Measurements from ENCODE around the gene SLC38A1. TPM values are rescaled to one million over a fixed set of nuclear protein-coding genes. Genes with fewer than 3 reads are reported as not detected.
A peak's percentile ranks its signal among the peaks of the same experiment; 100 is the strongest.

SLC38A1 gene
- total and polyA plus RNA-seq, 2 experiments from 2014 or later, result 114 to 234 TPM

DNA sequence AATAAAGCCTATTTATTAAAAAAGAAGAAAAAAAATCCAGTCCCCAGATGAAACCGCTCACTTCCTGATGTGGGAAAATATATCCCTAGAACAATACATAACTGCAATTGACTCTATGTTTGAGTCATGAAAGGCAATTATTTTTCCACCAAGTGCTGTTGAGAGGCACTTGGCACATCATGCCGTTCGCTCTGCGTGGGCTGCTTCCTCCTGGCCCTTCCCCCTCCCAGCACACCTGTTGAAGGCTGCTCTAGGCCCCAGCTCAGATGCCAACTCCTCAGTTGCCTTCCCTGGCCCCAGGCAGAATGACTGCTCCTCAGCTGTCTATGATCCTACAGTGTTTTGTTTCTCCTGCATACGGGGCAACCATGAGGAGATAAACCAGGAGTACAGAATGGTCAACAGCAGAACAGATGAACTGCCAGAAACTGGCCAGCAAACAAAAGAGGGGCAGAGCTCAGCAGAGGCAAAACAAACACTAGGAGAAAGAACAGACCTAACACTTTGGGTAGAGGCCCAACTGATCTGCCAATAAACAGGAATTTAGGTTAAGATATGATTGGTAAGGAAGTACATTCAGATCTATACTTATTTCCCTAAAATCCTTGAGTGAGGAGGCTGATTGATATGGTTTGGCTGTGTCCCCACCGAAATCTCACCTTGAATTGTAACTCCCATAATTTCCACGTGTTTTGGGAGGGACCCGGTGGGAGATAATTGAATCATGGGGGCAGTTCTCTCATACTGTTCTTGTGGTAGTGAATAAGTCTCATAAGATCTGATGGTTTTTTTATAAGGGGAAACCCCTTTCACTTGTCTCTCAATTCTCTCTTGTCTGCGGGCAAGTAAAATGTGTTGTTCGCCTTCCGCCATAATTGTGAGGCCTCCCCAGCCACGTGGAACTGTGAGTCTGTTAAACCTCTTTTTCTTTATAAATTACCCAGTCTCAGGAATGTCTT lies 58.6 kb downstream of the SLC38A1 start:
- Histone ChIP-seq H4K20me1 (replicated peaks; ENCODE audit: insufficient read depth) (peaks cover 11% of the 10 kb centered on the region; the same call in 1 of the 2 replicates), H3K4me3 (no peak overlapping the region), H2AFZ (no peak overlapping the region), H3K4me2 (0 out of 2 replicates have a peak overlapping the region, but pooled peaks have one; percentile 17), H3F3A (replicated peaks; ENCODE audit: low read depth) (no peaks in the 10 kb centered on the region), H3K79me2 (replicated peaks; ENCODE audit: insufficient read depth) (peaks cover 76% of the 10 kb centered on the region), H3K9me2 (ENCODE audit: insufficient read depth) (no peaks in the 10 kb centered on the region), H3K27me3 (ENCODE audit: insufficient read depth) (no peaks in the 10 kb centered on the region), H3K4me1 (ENCODE audit: insufficient read depth) (peaks cover 15% of the 10 kb centered on the region; the same call in 1 of the 2 replicates), H3K36me3 (ENCODE audit: insufficient read depth) (peaks cover 28% of the 10 kb centered on the region), H3K27ac (ENCODE audit: low read depth) (peak overlapping the region; percentile 52; the same call in 1 of the 2 replicates)
- H3K4me3 Mint-ChIP-seq, result no peak overlapping the region; the same call in 2 of the 3 replicates
- H3K27ac Mint-ChIP-seq, result peak overlapping the region; percentile 8
- peaks cover 49% of the 10 kb centered on the region for H3K4me1 Mint-ChIP-seq
- peak; percentile 45 for DNase-seq (ENCODE audit: low spot score)
- H3K9me3 Mint-ChIP-seq, result no peaks in the 10 kb centered on the region
- H3K27me3 Mint-ChIP-seq (ENCODE audit: insufficient read depth, low read depth, poor library complexity), result peaks cover 3% of the 10 kb centered on the region
- TF ChIP-seq, protein P1, sequence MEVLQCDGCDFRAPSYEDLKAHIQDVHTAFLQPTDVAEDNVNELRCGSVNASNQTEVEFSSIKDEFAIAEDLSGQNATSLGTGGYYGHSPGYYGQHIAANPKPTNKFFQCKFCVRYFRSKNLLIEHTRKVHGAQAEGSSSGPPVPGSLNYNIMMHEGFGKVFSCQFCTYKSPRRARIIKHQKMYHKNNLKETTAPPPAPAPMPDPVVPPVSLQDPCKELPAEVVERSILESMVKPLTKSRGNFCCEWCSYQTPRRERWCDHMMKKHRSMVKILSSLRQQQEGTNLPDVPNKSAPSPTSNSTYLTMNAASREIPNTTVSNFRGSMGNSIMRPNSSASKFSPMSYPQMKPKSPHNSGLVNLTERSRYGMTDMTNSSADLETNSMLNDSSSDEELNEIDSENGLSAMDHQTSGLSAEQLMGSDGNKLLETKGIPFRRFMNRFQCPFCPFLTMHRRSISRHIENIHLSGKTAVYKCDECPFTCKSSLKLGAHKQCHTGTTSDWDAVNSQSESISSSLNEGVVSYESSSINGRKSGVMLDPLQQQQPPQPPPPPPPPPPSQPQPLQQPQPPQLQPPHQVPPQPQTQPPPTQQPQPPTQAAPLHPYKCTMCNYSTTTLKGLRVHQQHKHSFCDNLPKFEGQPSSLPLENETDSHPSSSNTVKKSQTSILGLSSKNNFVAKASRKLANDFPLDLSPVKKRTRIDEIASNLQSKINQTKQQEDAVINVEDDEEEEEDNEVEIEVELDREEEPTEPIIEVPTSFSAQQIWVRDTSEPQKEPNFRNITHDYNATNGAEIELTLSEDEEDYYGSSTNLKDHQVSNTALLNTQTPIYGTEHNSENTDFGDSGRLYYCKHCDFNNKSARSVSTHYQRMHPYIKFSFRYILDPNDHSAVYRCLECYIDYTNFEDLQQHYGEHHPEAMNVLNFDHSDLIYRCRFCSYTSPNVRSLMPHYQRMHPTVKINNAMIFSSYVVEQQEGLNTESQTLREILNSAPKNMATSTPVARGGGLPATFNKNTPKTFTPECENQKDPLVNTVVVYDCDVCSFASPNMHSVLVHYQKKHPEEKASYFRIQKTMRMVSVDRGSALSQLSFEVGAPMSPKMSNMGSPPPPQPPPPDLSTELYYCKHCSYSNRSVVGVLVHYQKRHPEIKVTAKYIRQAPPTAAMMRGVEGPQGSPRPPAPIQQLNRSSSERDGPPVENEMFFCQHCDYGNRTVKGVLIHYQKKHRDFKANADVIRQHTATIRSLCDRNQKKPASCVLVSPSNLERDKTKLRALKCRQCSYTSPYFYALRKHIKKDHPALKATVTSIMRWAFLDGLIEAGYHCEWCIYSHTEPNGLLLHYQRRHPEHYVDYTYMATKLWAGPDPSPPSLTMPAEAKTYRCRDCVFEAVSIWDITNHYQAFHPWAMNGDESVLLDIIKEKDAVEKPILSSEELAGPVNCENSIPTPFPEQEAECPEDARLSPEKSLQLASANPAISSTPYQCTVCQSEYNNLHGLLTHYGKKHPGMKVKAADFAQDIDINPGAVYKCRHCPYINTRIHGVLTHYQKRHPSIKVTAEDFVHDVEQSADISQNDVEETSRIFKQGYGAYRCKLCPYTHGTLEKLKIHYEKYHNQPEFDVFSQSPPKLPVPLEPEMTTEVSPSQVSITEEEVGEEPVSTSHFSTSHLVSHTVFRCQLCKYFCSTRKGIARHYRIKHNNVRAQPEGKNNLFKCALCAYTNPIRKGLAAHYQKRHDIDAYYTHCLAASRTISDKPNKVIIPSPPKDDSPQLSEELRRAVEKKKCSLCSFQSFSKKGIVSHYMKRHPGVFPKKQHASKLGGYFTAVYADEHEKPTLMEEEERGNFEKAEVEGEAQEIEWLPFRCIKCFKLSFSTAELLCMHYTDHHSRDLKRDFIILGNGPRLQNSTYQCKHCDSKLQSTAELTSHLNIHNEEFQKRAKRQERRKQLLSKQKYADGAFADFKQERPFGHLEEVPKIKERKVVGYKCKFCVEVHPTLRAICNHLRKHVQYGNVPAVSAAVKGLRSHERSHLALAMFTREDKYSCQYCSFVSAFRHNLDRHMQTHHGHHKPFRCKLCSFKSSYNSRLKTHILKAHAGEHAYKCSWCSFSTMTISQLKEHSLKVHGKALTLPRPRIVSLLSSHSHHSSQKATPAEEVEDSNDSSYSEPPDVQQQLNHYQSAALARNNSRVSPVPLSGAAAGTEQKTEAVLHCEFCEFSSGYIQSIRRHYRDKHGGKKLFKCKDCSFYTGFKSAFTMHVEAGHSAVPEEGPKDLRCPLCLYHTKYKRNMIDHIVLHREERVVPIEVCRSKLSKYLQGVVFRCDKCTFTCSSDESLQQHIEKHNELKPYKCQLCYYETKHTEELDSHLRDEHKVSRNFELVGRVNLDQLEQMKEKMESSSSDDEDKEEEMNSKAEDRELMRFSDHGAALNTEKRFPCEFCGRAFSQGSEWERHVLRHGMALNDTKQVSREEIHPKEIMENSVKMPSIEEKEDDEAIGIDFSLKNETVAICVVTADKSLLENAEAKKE (CRISPR knock-in tag; IDR thresholded peaks at IDR 0.05), result 0 out of 2 replicates have a peak, but pooled peaks have one; percentile 10
- TF ChIP-seq CREB1 (CRISPR knock-in tag; IDR thresholded peaks at IDR 0.05; ENCODE audit: low read depth), result no peak
- peaks cover 83% of the 10 kb centered on the region for H3K36me3 Mint-ChIP-seq (ENCODE audit: low read depth)
- ATAC-seq, result peak; percentile 87

DNA sequence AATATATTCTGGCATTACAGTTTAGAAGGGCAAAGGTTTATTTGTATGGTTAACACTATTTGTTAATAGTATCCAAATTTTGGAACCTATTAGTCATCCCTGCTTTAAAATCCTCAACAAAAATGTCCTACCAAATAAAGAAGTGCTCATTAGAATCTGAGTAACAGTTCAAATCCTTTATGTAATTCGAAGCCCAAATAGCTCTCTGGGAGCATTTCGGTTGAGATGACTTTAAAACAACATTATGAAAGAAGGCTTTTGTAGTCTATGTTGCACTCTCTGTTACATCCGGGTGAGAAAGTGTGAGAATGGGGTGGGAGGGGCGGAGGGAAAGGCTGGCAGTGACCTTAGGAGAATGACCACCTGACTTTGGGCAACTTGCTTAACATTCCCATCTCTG lies 59.7 kb downstream of the SLC38A1 start:
- Mint-ChIP-seq H3K27ac (no peak overlapping the region), H3K27me3 (ENCODE audit: insufficient read depth, low read depth, poor library complexity) (peaks cover 3% of the 10 kb centered on the region)
- H3K4me2 ChIP-seq, result no peak overlapping the region
- TF ChIP-seq, protein P2, sequence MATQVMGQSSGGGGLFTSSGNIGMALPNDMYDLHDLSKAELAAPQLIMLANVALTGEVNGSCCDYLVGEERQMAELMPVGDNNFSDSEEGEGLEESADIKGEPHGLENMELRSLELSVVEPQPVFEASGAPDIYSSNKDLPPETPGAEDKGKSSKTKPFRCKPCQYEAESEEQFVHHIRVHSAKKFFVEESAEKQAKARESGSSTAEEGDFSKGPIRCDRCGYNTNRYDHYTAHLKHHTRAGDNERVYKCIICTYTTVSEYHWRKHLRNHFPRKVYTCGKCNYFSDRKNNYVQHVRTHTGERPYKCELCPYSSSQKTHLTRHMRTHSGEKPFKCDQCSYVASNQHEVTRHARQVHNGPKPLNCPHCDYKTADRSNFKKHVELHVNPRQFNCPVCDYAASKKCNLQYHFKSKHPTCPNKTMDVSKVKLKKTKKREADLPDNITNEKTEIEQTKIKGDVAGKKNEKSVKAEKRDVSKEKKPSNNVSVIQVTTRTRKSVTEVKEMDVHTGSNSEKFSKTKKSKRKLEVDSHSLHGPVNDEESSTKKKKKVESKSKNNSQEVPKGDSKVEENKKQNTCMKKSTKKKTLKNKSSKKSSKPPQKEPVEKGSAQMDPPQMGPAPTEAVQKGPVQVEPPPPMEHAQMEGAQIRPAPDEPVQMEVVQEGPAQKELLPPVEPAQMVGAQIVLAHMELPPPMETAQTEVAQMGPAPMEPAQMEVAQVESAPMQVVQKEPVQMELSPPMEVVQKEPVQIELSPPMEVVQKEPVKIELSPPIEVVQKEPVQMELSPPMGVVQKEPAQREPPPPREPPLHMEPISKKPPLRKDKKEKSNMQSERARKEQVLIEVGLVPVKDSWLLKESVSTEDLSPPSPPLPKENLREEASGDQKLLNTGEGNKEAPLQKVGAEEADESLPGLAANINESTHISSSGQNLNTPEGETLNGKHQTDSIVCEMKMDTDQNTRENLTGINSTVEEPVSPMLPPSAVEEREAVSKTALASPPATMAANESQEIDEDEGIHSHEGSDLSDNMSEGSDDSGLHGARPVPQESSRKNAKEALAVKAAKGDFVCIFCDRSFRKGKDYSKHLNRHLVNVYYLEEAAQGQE (IDR thresholded peaks at IDR 0.05; ENCODE audit: unreplicated experiment), result no peak
- TF ChIP-seq CREB1 (CRISPR knock-in tag; IDR thresholded peaks at IDR 0.05; ENCODE audit: low read depth), result no peak
- TF ChIP-seq, protein P3, sequence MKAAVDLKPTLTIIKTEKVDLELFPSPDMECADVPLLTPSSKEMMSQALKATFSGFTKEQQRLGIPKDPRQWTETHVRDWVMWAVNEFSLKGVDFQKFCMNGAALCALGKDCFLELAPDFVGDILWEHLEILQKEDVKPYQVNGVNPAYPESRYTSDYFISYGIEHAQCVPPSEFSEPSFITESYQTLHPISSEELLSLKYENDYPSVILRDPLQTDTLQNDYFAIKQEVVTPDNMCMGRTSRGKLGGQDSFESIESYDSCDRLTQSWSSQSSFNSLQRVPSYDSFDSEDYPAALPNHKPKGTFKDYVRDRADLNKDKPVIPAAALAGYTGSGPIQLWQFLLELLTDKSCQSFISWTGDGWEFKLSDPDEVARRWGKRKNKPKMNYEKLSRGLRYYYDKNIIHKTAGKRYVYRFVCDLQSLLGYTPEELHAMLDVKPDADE (IDR thresholded peaks at IDR 0.05), result no peak
- no peak for TF ChIP-seq ZNF114 (CRISPR knock-in tag; IDR thresholded peaks at IDR 0.05)

More for the DNA sequence above, 59.7 kb downstream of the SLC38A1 start:
- DNase-seq (ENCODE audit: low spot score) (no peak), ATAC-seq (peak; percentile 18; the same call in 1 of the 3 replicates)
- H3K27me3 ChIP-seq (ENCODE audit: insufficient read depth), result no peaks in the 10 kb centered on the region
- H3K79me2 ChIP-seq (replicated peaks; ENCODE audit: insufficient read depth), result peaks cover 66% of the 10 kb centered on the region
- H3K4me3 Mint-ChIP-seq, result no peak overlapping the region
- no peak overlapping the region for H3K4me3 ChIP-seq
- peaks cover 91% of the 10 kb centered on the region for H3K36me3 Mint-ChIP-seq (ENCODE audit: low read depth)
- no peaks in the 10 kb centered on the region for H3F3A ChIP-seq (replicated peaks; ENCODE audit: low read depth)
- peaks cover 38% of the 10 kb centered on the region for H3K36me3 ChIP-seq (ENCODE audit: insufficient read depth)
- H3K4me1 Mint-ChIP-seq, result peaks cover 47% of the 10 kb centered on the region
- no peak overlapping the region for H3K27ac ChIP-seq (ENCODE audit: low read depth)
- no peaks in the 10 kb centered on the region for H3K9me3 Mint-ChIP-seq
- H4K20me1 ChIP-seq (replicated peaks; ENCODE audit: insufficient read depth), result peaks cover 8% of the 10 kb centered on the region; the same call in 1 of the 2 replicates
- H3K9me2 ChIP-seq (ENCODE audit: insufficient read depth), result no peaks in the 10 kb centered on the region
- peaks cover 15% of the 10 kb centered on the region; the same call in 1 of the 2 replicates for H3K4me1 ChIP-seq (ENCODE audit: insufficient read depth)
- H2AFZ ChIP-seq, result no peak overlapping the region

Data from GM23338 (cell line).